ENCODE measurements around the gene CXXC4. TPM values are rescaled to one million over a fixed set of nuclear protein-coding genes. Genes with fewer than 3 reads are reported as not detected.

The CXXC4 gene
- total RNA-seq, 2 donors from 2014 or later: 5.6 to 12.4 TPM

DNA sequence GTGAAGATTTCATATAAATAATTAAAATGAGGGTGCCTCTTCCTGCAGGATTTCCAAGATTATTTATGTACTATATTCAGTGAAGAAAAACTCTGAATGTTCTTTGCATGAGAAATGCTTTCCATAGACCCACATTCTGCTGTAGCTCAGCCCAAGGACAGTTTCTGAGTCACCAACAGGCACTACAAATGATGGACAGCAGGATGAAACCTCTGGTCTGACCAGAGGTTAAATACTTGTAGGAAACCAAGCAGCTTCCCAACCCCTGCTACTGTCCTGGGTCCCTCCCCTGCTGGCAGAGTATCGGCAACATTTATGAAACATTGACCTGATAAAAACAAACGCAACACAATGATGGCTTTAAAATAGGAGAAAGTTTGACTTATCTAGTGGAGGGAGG lies 73.1 kb downstream of the CXXC4 start:
- Mint-ChIP-seq H3K4me1 (peaks cover 18% of the 10 kb centered on the region), H3K27ac (no peak overlapping the region), H3K36me3 (ENCODE audit: low read depth) (no peaks in the 10 kb centered on the region), H3K27me3 (ENCODE audit: insufficient read depth) (no peaks in the 10 kb centered on the region), H3K9me3 (no peaks in the 10 kb centered on the region), H3K4me3 (no peak overlapping the region)
- no peaks in the 10 kb centered on the region for H3K27me3 ChIP-seq (ENCODE audit: control insufficient read depth, insufficient read depth, low read length, poor library complexity, severe bottlenecking)
- 91% methylated on average over 2 of the region's 2 CpGs; no CpG with 5 or more reads in 1 of the 2 experiments for WGBS, 2 experiments (ENCODE audit: insufficient coverage in 1 of 2, insufficient read length in 1 of 2)
- H3K27ac ChIP-seq (ENCODE audit: low read depth, low read length): peak overlapping the region; percentile 90
- H3K9me3 ChIP-seq (ENCODE audit: control insufficient read depth, low read length): no peaks in the 10 kb centered on the region
- TF ChIP-seq, protein P1, sequence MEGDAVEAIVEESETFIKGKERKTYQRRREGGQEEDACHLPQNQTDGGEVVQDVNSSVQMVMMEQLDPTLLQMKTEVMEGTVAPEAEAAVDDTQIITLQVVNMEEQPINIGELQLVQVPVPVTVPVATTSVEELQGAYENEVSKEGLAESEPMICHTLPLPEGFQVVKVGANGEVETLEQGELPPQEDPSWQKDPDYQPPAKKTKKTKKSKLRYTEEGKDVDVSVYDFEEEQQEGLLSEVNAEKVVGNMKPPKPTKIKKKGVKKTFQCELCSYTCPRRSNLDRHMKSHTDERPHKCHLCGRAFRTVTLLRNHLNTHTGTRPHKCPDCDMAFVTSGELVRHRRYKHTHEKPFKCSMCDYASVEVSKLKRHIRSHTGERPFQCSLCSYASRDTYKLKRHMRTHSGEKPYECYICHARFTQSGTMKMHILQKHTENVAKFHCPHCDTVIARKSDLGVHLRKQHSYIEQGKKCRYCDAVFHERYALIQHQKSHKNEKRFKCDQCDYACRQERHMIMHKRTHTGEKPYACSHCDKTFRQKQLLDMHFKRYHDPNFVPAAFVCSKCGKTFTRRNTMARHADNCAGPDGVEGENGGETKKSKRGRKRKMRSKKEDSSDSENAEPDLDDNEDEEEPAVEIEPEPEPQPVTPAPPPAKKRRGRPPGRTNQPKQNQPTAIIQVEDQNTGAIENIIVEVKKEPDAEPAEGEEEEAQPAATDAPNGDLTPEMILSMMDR (conservative IDR thresholded peaks at IDR 0.05): no peak
- peaks cover 6% of the 10 kb centered on the region for H3K4me1 ChIP-seq (ENCODE audit: control insufficient read depth, insufficient read depth, low read length)
- no peaks in the 10 kb centered on the region for H3K36me3 ChIP-seq (ENCODE audit: control insufficient read depth, insufficient read depth, low read length)
- DNase-seq: peak; percentile 61
- no peak overlapping the region for H3K4me3 ChIP-seq (ENCODE audit: low read length)
- H3K9ac ChIP-seq (ENCODE audit: extremely low read depth, low read length, poor library complexity, severe bottlenecking): no peak overlapping the region

DNA sequence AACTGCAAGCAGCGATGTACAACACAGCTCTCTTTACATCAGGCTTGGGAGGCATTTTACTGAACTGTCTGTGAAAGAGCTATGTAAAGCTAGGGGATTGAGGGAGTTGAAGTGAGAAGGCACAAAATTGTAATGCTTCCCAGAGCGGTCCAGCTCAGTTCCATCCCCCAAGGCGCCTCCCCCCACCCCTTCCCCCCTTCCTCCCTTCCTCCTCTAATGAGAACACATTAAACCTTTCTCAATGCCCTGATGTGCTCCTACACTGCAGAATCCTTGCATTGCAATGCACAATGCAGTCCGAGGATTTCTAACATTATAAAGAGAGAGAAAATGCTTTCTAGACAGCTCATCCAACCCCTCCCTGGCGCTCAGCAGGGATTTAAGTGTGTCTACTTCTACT lies 73.9 kb downstream of the CXXC4 start:
- Histone ChIP-seq H3K9me3 (ENCODE audit: control insufficient read depth, low read length) (no peaks in the 10 kb centered on the region), H3K27ac (ENCODE audit: low read depth, low read length) (peak overlapping the region; percentile 90), H3K9ac (ENCODE audit: extremely low read depth, low read length, poor library complexity, severe bottlenecking) (no peak overlapping the region), H3K4me1 (ENCODE audit: control insufficient read depth, insufficient read depth, low read length) (peaks cover 7% of the 10 kb centered on the region), H3K27me3 (ENCODE audit: control insufficient read depth, insufficient read depth, low read length, poor library complexity, severe bottlenecking) (no peaks in the 10 kb centered on the region), H3K36me3 (ENCODE audit: control insufficient read depth, insufficient read depth, low read length) (no peaks in the 10 kb centered on the region), H3K4me3 (ENCODE audit: low read length) (no peak overlapping the region)
- TF ChIP-seq, protein P1 (conservative IDR thresholded peaks at IDR 0.05): no peak
- H3K4me3 Mint-ChIP-seq: no peak overlapping the region
- H3K4me1 Mint-ChIP-seq: peaks cover 18% of the 10 kb centered on the region
- no peaks in the 10 kb centered on the region for H3K9me3 Mint-ChIP-seq
- no peaks in the 10 kb centered on the region for H3K27me3 Mint-ChIP-seq (ENCODE audit: insufficient read depth)
- peak; percentile 58 for DNase-seq
- H3K36me3 Mint-ChIP-seq (ENCODE audit: low read depth): no peaks in the 10 kb centered on the region
- 29 to 48% methylated on average over 1 to 5 of the region's 5 CpGs for WGBS, 2 experiments (ENCODE audit: insufficient coverage in 1 of 2, insufficient read length in 1 of 2)
- no peak overlapping the region for H3K27ac Mint-ChIP-seq

All from endodermal cell (in vitro differentiated cells).